Jurkat, Clone E6-1 (cell line): Measurements from ENCODE around the gene GLRX5.
A peak's percentile ranks its signal among the peaks of the same experiment; 100 is the strongest.

Experiments used
- DNase-seq: peaks from one replicate; pipeline ENCODE4 v3.0.0-alpha.2; 2011; ENCODE audit warnings: low read depth, low spot score
- H3K4me3 ChIP-seq: 2 replicates; pipeline ENCODE4 v1.5.1; 2011; ENCODE audit warnings: mild to moderate bottlenecking, low read length, control low read depth, moderate library complexity

Gene GLRX5

DNA sequence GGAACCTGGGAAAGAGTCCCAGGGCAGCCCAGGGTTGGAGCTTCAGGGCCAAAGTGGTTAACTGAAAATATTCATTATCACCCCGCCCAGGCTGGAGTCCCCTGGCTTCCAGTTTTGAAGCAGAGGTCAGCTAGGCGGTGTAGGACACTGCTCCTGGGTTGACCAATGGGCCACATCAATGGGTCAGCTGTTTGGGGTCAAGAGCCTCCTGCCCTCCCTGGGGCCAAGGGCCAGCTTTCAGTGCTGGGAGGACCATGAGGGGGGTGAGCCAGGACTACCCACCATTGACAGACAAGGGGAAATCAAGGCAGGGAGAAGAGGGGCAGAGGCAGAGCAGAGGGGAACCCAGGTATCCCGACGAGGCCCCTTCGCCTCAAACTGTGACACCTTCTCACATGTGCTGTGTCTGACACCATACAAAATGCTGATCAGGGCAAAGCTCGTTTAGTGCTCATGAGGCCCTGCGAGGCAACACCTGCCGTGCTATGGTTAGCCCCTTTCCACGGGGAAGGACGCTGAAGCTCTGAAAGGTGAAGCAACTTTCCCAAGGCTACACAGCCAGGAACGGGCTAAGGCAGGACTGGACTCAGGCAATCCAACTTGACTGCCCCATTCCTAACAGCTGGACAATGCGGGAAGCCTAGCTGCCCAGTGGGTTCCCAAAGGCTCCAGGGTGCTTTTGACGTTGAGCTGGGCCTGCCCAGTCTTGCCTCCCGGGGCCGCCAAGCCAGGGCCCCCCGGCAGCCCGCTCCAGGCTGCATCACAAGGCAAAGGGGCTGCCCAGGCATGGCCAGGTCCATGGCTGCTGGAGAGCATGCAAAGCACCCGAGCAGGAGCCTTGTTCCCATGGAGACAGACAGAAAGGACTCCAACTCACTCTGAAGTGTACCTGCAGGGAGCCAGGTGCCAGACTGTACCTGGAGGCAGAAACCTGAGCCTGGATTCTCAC is 20.4 kb upstream of the GLRX5 start:
- H3K4me3 ChIP-seq = no peak overlapping the region
- no peak for DNase-seq

DNA sequence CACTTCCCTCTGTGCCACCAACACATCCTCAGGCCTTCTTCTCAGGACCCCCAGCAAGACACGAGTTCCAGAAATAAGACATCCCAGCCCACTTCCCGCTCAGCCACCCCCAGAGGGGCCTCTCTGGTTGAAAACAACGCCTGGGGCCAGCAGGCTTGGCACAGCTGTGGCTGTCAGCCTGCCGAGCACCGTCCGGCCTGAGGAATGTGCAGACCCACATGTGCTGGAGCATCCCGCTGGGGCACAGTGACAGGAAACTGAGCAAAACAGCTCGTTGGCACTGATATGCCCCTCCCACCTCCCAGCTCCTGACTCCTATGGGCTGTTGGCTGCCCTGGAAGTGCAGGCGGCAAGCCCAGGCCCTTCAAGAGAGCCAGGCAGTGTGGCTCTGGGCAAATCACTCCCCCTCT is 19.8 kb upstream of the GLRX5 start:
- DNase-seq = no peak
- H3K4me3 ChIP-seq = no peak overlapping the region

DNA sequence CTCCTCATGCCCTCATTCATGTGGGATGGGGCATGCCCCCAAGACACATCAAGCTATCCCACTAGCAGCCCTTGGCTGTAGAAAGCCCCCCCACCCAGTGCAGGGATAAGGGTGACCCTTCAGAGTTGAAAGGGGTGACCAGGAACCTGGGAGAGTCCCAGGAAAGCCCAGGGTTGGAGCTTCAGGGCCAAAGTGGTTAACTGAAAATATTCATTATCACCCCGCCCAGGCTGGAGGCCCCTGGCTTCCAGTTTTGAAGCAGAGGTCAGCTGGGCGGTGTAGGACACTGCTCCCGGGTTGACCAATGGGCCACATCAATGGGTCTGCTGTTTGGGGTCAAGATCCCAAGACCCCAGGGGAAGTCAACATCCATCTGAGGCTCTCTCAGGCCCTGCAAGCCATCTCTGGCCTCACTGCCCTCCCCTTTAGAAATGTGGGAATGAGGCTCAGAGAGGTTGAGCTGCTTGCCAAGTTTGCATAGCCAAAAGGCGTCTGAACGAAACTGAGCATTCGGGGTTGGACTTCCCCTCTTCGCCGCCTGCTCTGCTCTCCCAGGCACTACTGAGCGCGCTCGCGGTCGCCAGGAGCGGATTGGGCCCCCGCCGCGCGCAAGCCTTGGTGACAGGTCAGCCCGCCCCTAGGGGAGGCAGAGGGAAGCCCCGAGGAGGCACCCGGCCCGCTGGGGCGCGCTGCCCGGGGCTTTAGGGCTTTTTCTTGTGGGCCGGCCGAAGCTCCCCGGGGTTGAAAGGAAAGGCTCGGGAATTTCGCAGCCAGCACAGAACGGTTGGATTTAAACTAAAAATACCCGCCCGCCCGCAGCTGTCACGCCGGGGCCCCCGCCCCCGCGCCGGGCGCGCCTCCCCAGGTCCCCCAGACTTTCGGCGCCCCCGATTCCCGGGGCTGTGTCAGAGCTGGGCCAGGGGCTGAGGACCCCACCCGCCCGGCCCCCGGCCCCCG is 19.0 kb upstream of the GLRX5 start:
- peak overlapping the region; percentile 45 for H3K4me3 ChIP-seq
- no peak for DNase-seq

DNA sequence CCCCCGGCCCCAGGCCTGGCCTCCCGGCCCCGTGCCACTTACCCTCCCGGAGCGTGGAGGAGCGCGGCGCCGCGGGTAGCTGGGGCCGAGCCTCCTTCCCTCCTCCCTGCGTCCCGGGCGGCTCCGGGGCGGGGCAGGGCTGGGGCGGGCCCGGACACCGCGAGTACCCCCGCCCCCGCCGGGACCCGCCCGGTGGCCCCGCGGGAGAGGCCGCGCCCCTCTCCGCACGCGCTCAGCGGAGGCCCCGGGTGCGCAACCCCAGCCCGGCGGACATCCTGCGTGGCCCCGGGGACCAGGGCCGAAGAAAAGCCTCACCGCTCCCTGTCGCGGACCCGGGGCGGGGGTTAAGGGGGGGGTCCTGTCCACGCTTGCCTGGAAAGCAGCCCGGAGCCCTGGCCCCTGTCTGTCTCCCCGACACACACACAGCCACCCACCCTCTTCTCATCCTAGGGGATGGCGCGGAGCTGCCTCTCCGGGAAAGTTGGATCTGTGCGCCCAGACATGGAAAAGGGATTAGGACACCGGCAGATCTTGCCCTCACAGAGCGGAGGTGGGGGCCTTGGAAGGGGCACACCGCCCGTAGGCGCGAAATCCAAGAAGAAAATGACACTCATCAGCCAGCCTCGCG is 18.2 kb upstream of the GLRX5 start, which contains the start of gene SYNE3:
SYNE3 (minus strand) TSS at position 97 of the 628 bp plus-strand sequence. CDS start 40,829 bp downstream, outside the sequence.
- no peak for DNase-seq
- H3K4me3 ChIP-seq = peak within 1 kb of the TSS; percentile 45

DNA sequence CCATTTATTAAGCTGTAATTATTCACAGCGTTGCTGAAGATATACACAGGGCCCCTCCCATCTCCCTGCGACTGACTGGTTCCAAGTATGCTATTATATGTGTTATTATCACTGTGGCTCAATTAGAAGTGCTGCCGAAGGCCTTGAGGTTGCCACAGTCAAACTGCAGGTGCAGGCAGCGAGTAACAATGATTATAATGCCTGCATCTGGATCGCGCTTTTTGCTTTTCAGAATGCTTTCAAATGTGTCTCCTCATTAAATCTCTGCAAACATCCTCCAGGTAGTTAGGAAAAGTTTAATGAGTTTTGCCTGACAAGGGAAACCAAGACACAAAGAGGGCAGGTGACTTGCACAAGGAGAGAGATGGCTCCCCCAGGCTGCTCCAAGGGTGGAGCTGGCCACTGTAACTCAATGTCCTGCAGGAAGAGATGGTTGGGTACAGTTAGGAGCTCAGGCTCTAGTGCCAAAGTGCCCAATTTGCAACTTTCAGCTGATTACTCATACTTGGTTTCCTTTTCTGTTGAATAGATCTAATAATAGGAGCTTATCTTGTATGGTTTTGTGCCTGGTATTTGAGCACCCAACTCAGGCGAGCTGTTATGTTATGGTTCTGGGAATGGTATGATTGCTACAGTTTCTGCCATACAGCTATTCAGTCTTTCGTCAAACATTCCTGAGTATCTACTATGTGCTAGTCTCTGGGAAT is 16.7 kb upstream of the GLRX5 start:
- H3K4me3 ChIP-seq = no peak overlapping the region
- DNase-seq = no peak

DNA sequence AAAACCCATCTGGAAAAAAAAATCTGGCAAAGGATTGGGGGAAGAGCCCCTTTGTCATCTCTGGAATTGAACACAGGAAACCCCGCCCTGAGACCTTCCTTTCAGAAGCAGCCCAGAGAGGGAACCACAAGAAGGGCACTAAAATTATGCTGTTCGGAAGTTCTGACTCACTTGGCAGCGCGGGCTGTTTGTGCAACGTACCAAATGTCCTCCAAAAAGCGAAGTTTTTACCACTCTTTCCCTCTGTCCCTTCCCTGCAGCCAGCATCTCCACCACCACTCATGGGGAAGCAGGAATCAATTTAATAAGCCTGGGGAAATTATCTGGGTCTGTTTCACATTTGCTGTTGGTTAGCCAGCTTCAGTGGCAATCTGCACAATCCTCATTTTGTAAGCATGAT is 15.2 kb upstream of the GLRX5 start:
- peak; percentile 79 for DNase-seq
- H3K4me3 ChIP-seq = peak overlapping the region; percentile 34

DNA sequence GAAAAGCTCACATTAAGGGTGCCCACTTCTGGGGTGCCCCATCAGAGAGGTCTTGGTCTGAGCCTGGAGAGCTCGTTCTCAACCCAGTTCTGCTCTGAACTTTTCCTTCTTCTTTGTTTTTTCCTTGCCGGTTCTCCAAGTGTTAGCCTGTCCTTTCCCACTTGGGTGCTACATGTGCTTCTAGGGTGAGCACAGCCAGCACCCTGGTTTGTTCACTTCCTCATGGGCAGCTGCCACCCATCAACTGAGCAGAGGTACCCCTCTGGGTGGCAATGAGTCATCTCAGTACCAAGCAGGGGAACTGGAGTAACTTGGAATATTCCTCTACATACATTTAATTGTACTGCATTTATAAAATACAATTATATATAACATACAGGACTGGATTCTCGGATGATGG is 14.5 kb upstream of the GLRX5 start:
- no peak overlapping the region for H3K4me3 ChIP-seq
- no peak for DNase-seq

DNA sequence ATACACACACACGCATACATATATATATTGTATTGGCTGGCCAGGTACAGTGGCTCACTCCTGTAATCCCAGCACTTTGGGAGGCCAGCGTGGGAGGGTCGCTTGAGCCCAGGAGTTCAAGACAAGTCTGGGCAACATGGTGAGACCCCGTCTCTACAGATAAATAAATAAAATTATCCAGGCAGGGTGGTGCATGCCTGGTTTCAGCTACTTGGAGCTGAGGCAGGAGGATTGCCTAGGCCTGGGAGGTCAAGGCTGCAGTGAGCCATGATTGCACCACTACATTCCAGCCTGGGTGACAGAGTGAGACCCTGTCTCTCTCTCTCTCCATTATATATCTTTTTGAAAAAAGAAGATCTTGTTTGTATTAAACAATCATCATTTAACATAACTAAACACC is 13.8 kb upstream of the GLRX5 start:
- no peak overlapping the region for H3K4me3 ChIP-seq

DNA sequence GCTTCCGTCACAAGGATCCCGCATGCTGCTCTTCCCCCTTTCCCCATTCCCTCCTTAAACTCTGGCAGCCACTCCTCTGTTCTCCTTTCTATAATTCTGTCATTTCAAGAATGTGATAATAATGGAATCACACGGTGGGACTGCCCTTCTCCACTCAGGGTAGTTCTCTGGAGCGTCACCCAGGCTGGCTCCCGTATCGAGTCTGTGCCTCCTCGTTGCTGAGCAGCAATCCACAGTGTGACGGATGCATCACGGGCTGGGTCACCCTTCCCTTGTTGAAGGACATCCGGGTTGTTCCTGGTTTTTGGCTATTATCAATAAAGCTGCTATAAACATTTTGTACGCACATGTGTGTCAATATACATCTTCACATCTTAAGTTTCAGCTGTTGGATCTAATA is 12.7 kb upstream of the GLRX5 start:
- DNase-seq = no peak

More for the DNA sequence above, 13.8 kb upstream of the GLRX5 start:
- DNase-seq = no peak

DNA sequence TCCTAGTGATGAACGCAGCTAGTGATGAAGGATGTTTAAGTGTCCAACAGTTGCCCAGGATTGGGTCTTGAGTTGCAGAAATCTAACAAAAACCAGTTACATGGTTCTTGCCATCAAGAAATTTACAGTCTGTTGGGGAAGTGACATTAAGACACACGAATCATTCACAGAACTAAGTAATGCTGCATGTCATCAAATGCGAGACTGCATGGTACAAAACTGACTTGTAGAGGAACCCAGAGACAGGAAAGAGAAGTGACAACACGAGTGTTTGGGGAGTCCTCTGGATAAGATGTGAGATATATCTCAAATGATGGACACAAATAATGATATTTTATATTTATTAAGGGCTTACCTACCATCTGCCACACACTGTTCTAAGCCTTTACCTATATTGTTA is 12.3 kb upstream of the GLRX5 start:
- DNase-seq = no peak
- H3K4me3 ChIP-seq = no peak overlapping the region

More for the DNA sequence above, 12.7 kb upstream of the GLRX5 start:
- H3K4me3 ChIP-seq = no peak overlapping the region

DNA sequence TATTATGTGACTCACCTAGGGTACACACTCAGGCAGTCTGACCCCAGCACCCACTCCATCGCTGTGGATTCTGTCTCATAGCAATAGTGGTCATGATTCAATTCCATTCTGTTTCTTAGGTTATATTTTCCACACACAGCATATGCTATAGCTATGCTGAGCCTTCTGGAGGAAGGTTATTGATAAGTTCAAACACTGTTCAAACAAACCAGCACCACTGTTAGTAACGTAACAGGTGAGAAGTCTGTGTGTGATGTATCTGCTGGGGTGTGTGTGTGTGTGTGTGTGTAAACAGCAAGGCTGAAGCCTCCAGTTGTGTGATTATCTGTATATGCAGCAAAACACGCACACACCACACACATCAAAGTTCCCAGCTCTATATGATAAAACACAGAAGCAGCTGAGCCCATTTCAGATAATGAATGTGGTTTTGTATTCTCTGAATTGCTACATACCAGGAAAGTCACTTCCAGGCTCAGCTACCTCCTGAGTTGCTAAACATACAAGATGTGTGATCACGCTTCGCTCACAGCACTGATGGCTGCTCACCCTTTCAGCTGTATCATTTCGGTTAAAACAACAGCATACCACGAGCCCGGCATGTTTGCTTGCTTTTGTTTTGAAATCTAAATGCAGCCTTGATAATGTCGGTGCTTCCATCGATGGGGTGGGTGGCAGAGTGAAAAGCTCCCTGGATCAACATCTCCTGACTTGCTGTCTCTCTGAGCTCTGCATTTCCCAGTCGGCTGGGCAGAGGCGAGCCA is 11.6 kb upstream of the GLRX5 start:
- peak overlapping the region; percentile 43 for H3K4me3 ChIP-seq
- DNase-seq = peak; percentile 81

DNA sequence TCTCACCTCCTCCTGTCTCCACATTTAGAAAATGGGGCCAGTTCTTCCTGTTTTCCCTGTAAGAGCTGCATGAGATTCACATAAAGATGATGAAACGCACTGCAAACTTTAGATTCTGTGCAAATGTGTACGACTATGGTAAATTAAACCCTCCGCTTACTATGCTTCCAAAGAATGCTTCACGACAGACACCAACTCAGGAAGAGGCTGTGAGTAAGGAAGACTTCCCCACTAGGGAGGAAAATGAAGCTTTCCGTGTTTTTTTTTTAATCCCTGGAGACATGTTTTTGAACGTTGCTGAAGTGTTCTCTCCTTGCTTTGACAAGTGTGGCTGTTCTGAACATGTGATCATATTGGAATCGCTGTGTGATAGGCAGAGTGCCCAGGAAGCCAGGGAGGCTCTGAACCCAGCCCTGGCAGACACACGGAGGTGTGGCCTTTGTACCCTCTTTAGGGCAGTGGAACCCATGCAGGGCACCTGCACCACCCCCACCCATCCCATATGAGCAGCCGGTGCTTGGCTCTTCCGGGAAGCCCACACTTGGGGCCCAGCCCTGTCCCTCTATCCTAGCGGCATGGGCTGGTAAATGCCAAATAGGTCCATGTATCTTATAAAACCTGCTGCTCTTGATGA is 10.9 kb upstream of the GLRX5 start:
- peak; percentile 82 for DNase-seq
- peak overlapping the region; percentile 43 for H3K4me3 ChIP-seq

DNA sequence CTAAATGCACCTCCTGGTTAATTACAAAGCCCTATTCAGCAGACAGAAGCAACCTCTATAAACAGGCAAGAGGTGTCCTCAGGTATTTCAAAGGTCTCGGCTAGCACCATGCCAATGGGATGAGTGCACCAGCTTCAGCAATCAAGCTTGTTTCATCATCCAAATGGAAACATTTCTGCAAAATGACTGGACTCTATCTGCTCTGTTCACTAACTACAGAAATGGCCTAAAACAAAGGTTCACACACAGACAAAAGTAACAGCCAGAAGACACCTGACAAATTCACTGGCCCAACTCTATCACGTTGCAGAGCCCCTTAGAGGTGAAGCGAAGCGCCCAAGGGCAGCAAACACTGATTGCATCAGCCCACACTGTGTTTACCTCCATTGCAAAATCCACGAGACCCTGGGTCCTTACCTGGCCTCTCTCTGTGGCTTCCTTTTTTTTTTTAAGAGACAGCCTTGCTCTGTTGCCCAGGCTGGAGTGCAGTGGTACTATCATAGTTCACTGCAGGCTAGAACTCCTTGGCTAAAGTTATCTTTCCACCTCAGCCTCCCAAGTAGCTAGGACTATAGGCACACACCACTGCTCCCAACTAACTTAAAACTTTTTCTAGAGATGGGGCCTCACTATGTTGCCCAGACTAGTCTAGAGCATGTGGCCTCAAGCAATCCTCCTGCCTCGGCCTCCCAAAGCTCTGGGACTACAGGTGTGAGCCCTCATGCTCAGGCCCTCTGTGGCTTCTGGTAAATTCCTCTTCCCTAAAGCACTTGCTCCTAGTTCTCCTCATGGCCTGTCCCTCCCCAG is 9.9 kb upstream of the GLRX5 start:
- no peak overlapping the region for H3K4me3 ChIP-seq
- no peak for DNase-seq

DNA sequence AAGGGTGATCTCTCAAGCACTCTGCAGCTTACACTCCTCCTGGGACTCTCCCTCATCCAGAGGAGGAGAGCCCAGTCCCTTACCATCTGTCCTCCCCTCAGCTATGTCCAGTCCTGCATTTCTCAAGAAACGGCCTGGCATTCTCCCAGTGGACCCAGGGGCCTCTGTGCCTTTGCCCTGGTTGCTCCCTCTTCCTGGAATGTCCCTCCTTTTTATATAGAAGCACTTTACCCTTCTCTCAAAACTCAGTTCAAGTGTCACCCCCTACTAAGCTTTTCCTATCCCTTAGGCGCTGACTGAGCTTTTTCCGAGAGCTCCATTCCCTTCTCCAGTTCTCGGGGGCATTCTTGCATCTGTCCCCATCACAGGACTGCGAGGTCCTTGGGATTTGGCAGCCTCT is 8.9 kb upstream of the GLRX5 start:
- no peak for DNase-seq

DNA sequence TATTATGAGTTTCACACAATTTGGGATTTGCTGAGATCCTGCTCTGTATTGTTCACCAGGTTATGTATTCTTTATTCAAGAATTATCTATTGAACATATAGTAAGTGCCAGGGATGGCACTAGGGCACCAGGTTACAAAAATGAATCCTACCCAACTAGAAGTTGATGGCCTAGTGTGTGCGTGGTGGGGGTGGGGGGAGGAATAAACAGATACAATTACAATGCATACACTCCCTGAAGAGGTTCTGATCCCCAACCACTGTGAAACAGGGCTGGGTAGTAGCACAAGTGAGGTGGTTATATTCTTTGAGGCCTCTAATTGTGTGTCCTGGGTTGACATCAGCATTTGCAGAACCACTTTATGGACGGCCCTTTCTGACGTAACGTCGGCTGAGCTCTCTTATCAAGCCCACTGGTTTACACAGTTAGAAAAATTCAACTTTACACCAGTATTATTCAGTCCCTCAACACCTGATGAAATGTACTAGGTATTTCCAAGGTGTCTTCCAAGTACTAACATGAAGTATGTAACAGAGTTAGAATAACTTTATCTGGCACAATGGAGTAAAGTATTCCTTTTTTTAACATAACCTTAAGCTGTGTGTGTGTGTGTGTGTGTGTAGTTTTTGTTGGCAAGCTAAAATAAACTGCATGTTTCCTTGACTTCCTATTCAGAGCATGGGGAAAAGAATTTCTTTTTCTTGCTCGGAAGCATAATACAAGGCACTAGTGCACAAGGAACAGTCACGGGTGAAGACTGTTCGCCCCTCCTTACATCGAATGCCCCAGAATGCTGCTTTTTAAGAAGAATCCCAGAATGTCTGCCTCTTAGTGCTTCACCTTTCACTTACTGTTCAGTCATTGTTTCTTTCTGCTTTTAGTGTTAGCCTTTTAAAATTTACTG is 8.1 kb upstream of the GLRX5 start:
- no peak for DNase-seq
- no peak overlapping the region for H3K4me3 ChIP-seq

More for the DNA sequence above, 8.9 kb upstream of the GLRX5 start:
- H3K4me3 ChIP-seq = no peak overlapping the region
